T-helper 2 cell treated with Interferon-gamma antibody and Interleukin-4, amounts not matched to agents 5 μg/mL and 100 μg/mL, for 36 hours (primary cell): ENCODE data around the gene DDIT4.
A peak's percentile ranks its signal among the peaks of the same experiment; 100 is the strongest.
"Not testable (repeated sequence)": the region's sequence is repeated elsewhere in the genome, so short reads cannot be mapped to it uniquely, and the experiment has no call there.

Source experiments
- DNase-seq: peaks from one replicate; pipeline ENCODE4 v3.0.0; 2021; ENCODE audit warnings: low spot score
- H3K27ac Mint-ChIP-seq: one replicate; pipeline ENCODE4 v1.8.0; 2021; ENCODE audit warnings: mild to moderate bottlenecking, mixed read lengths
- H3K27me3 Mint-ChIP-seq: one replicate; pipeline ENCODE4 v1.8.0; 2021; ENCODE audit warnings: low read depth, mixed read lengths
- H3K36me3 Mint-ChIP-seq: one replicate; pipeline ENCODE4 v1.8.0; 2021; ENCODE audit warnings: low read depth, mixed read lengths
- H3K4me1 Mint-ChIP-seq: one replicate; pipeline ENCODE4 v1.8.0; 2021; ENCODE audit warnings: low read depth, mixed read lengths
- H3K4me3 Mint-ChIP-seq: one replicate; pipeline ENCODE4 v1.8.0; 2022; ENCODE audit warnings: mild to moderate bottlenecking, moderate library complexity, mixed read lengths
- H3K9me3 Mint-ChIP-seq: one replicate; pipeline ENCODE4 v1.8.0; 2021; ENCODE audit warnings: mixed read lengths

DDIT4 gene, protein sequence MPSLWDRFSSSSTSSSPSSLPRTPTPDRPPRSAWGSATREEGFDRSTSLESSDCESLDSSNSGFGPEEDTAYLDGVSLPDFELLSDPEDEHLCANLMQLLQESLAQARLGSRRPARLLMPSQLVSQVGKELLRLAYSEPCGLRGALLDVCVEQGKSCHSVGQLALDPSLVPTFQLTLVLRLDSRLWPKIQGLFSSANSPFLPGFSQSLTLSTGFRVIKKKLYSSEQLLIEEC

DNA sequence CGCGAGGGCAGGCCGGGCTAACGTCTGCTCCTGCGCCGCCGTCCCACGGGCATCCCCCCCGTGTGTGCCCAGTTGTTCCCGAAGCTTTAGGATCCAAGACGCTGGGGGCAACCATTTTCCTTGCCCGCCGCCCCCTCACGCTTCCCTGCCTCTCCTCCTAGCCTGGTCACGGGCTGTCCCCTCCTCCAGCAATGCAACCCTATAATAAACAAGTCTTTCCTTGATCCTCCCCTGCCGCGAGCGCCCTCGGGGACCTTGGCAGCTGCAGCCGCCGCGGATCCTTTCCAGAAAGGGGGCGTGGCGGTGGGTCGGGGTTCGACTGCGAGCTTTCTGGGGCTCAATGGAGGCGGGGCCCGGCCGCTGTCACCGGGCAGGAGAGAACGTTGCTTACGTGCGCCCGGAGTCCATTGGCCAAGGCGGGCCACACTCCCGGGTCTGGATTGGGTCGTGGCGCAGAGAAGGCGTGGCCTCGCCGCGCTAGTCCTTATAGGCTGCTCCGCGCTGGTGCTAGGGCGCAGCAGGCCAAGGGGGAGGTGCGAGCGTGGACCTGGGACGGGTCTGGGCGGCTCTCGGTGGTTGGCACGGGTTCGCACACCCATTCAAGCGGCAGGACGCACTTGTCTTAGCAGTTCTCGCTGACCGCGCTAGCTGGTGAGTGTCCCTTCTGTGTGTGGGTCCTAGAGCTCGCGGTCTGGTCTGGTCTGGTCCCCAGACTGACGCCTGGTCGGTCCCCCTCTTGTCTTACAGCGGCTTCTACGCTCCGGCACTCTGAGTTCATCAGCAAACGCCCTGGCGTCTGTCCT, at the start of gene DDIT4:
Gene DDIT4, plus strand, starts transcription at position 515 of the 803 bp plus-strand sequence. CDS start 293 bp downstream, outside the sequence.
- H3K9me3 Mint-ChIP-seq, result no peaks in the 10 kb centered on the region
- H3K4me3 Mint-ChIP-seq, result peak within 1 kb of the TSS; percentile 97
- peaks cover 53% of the 10 kb centered on the region for H3K4me1 Mint-ChIP-seq
- no peaks in the 10 kb centered on the region for H3K27me3 Mint-ChIP-seq
- H3K27ac Mint-ChIP-seq, result peak within 1 kb of the TSS; percentile 94
- DNase-seq, result peak; percentile 99
- H3K36me3 Mint-ChIP-seq, result peaks cover 30% of the 10 kb centered on the region

DNA sequence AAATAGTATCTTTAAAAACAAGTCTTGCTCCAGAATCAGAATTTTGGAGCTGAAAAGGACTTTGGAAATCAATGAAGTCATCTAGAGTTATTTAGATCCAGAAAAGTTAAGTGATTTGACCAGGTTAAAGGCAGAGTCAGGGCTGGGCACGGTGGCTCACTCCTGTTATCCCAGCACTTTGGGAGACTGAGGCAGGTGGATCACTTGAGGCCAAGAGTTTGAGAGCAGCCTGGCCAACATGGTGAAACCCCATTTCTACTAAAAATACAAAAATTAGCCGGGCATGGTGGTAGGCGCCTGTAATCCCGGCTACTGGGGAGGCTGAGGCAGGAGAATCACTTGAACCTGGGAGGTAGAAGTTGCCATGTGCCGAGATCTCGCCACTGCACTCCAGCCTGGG, 49.5 kb upstream of the DDIT4 start:
- H3K4me3 Mint-ChIP-seq, H3K27me3 Mint-ChIP-seq, DNase-seq, H3K9me3 Mint-ChIP-seq: not testable (repeated sequence)
- peaks cover 29% of the 10 kb centered on the region for H3K36me3 Mint-ChIP-seq
- H3K27ac Mint-ChIP-seq, result peak overlapping the region; percentile 60
- H3K4me1 Mint-ChIP-seq, result peaks cover 33% of the 10 kb centered on the region

DNA sequence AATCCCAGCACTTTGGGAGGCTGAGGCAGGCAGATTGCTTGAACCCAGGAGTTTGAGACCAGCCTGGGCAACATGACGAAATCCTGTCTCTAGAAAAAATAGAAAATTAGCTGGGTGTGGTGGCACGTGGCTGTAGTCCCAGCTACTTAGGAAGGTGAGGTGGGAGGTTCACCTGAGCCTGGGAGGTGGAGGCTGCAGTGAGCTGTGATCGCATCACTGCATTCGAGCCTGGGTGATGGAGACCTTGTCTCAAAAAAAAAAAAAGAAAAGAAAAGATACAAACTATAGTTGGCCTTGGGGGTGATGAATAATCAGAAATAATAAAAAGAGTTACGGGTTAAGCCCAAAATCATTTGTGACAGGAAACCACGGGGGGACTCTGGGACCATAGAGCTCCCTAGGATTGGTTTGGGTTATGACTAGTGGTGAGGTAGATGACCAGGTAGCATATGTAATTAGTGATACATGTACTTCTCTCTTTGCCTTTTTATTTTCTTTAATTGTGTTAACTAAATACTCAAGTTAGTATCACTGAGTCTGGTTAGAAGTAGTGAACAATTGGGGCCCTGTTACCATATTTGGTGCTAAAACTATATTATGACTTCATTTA, 47.2 kb upstream of the DDIT4 start:
- no peak for DNase-seq
- H3K4me3 Mint-ChIP-seq, result no peak overlapping the region
- no peaks in the 10 kb centered on the region for H3K27me3 Mint-ChIP-seq
- H3K4me1 Mint-ChIP-seq, result peaks cover 36% of the 10 kb centered on the region
- H3K36me3 Mint-ChIP-seq, result peaks cover 41% of the 10 kb centered on the region
- H3K9me3 Mint-ChIP-seq, result no peaks in the 10 kb centered on the region
- peak overlapping the region; percentile 2 for H3K27ac Mint-ChIP-seq

DNA sequence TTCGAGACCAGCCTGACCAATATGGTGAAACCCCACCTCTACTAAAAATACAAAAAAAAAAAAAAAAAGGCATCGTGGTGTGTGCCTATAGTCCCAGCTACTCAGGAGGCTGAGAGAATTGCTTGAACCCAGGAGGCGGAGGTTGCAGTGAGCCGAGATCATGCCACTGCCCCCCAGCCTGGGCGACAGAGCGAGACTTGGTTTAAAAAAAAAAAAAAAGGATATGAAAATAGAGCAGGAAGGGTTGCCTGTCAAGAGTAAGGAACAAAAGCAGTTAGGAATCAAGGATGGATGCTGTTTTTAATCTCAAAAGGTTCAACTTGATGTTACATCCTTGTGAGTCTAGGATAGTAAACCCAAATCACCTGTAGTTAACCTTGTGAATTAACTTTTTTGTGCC, 45.9 kb upstream of the DDIT4 start:
- H3K4me3 Mint-ChIP-seq, result no peak overlapping the region
- H3K27ac Mint-ChIP-seq, result no peak overlapping the region
- peaks cover 33% of the 10 kb centered on the region for H3K4me1 Mint-ChIP-seq
- H3K9me3 Mint-ChIP-seq, result no peaks in the 10 kb centered on the region
- H3K36me3 Mint-ChIP-seq, result peaks cover 40% of the 10 kb centered on the region
- H3K27me3 Mint-ChIP-seq, result no peaks in the 10 kb centered on the region
- no peak for DNase-seq

DNA sequence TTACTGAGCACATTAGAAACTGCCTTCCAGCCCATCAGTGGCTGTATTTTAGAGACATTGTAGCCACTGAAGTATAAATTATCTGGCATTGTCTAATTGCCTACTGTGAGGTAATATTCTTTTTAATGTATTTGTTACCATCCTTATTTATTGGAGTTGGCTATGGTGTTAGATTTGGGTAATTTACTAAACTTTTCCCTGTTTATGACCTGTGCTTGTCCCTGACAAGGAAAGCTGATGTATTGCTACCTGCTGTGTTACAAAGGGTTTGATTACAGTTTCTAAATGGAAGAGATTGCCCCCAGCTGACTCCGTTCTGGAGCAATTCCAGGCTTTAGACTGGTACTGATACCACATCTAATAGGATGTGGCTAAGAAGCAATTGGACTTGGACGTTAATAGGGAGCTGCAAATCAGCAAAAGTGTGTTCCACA, 45.4 kb upstream of the DDIT4 start:
- Mint-ChIP-seq H3K27ac (no peak overlapping the region), H3K36me3 (peaks cover 44% of the 10 kb centered on the region), H3K4me3 (no peak overlapping the region), H3K27me3 (no peaks in the 10 kb centered on the region), H3K4me1 (peaks cover 31% of the 10 kb centered on the region), H3K9me3 (no peaks in the 10 kb centered on the region)
- no peak for DNase-seq

DNA sequence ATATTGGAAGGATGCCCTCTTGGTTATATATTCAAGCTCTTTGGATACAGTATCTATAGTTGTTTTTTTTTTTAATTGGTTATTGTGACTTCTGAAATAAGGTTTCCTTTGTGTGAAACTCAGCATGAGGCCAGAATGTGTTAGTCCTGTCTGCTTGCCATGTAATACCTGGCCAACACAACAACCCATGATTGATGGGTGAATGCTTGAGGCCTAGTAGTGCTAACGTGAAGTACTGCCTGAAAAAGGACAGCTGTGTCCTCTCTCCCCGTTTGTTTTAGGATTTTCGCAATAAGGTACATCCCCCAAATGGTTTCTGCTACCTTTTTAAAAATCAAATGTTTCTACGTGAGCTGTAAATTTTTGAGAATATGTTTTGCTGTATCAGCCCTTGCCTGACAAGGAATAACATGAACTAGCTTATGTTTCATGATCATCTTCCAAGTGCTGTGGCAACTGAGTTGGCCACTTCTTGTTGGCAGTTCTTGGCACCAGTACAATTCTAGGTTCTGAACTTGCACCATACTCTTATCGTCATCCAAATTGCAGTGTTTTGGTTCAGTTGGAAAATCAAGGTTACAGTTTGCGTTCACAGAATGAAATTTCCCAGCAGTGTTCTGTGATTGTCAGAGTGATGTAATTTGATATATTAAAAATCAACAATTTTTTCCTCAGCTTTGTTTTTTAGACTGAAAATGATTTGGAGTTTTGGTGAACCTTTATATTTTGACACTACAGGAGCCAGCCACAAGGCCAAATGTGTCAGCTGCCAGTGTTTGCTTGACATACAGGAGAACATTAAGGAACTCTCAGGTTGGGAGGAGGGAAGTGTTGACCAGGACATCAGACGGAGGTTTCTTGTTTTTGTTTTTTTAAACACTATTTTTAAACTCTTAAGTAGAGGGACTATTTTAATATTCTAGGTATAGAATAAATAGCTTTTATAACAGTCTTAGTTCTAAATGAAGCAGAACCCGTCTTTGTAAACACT, 44.2 kb upstream of the DDIT4 start:
- H3K9me3 Mint-ChIP-seq, result no peaks in the 10 kb centered on the region
- H3K27me3 Mint-ChIP-seq, result no peaks in the 10 kb centered on the region
- H3K4me1 Mint-ChIP-seq, result peaks cover 23% of the 10 kb centered on the region
- no peak for DNase-seq
- H3K4me3 Mint-ChIP-seq, result no peak overlapping the region
- peaks cover 41% of the 10 kb centered on the region for H3K36me3 Mint-ChIP-seq
- H3K27ac Mint-ChIP-seq, result peak overlapping the region; percentile 62

DNA sequence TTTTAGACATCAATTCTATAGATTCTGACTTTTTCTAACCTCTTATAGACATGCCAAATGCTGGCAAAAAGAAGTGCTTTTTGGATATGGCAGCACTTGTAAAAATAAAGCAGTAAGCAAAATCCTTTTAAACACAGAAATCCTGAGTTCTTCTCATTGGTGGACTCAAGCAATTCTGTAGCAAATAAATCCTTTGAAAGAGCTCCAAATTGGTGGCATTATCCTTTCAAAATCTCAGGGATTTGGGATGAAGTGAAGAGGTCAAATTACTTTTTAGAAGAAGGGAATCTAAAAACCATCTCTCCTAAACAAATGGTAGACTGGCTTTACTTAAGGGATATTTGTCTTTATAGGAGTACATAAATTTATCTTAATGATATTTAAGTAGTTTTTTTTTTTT, 40.1 kb upstream of the DDIT4 start:
- Mint-ChIP-seq H3K4me3 (no peak overlapping the region), H3K27ac (no peak overlapping the region)

DNA sequence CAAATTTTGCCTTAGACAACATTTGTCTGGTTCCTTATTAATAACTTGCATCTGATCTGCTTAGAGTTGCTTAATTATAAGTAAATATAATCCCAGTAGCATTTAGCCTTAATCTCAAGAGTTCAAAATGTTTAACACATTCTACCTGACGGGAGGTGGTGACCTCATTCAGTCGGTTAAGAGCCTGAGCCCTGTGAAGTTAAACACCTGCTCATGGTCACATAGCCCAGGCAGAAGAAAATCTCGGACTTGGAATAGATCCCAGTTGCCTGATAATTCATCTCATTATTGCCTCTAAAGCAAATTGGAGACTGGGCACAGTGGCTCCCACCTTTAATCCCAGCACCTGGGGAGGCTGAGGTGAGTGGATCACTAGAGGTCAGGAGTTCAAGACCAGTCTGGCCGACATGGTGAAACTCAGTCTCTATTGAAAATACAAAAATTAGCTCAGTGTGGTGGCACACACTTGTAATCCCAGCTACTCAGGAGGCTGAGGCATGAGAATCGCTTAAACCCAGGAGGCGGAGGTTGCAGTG, 39.1 kb upstream of the DDIT4 start:
- H3K27me3 Mint-ChIP-seq, result no peaks in the 10 kb centered on the region
- H3K36me3 Mint-ChIP-seq, result peaks cover 49% of the 10 kb centered on the region
- H3K4me3 Mint-ChIP-seq, result no peak overlapping the region
- peaks cover 11% of the 10 kb centered on the region for H3K4me1 Mint-ChIP-seq
- DNase-seq, result no peak
- H3K9me3 Mint-ChIP-seq, result no peaks in the 10 kb centered on the region
- H3K27ac Mint-ChIP-seq, result no peak overlapping the region

More for the DNA sequence above, 40.1 kb upstream of the DDIT4 start:
- peaks cover 15% of the 10 kb centered on the region for H3K4me1 Mint-ChIP-seq
- H3K9me3 Mint-ChIP-seq, result no peaks in the 10 kb centered on the region
- no peaks in the 10 kb centered on the region for H3K27me3 Mint-ChIP-seq
- no peak for DNase-seq
- H3K36me3 Mint-ChIP-seq, result peaks cover 54% of the 10 kb centered on the region

DNA sequence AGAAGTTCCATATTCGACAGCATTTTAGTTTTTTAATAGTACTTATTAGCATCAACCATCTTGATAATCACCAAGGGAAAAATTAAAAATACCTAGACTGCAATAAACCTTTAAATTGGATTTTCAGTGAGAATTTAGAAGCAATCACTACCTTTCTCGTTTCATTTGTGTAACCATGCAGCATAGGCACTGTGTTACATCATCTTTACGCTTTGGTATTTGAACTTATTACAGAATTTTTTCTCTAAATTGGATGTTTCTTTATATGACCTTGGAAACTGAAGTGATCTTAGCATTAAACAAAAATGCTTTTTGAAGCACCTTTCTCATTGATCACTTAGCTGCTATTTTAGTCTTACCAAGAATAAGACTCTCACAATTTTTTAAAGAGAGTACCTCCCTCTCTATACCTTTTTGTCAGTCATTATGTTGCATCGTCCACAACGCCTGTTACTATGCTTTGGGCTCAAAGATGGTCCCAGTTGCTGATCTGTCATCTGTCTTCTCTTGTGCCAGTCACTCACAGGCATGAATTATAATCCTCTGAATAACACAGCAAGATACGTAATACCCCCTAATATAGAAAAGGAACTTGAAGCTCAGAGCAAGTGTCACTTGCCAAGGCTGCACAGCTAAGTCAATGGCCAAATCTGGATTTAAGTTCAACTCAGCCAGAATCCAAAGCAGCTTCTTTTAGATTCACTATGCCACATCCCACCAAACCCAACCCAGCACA, 38.0 kb upstream of the DDIT4 start:
- H3K4me3 Mint-ChIP-seq, result no peak overlapping the region
- H3K9me3 Mint-ChIP-seq, result no peaks in the 10 kb centered on the region
- H3K4me1 Mint-ChIP-seq, result peaks cover 11% of the 10 kb centered on the region
- H3K36me3 Mint-ChIP-seq, result peaks cover 40% of the 10 kb centered on the region
- no peaks in the 10 kb centered on the region for H3K27me3 Mint-ChIP-seq
- H3K27ac Mint-ChIP-seq, result peak overlapping the region; percentile 24
- DNase-seq, result no peak

DNA sequence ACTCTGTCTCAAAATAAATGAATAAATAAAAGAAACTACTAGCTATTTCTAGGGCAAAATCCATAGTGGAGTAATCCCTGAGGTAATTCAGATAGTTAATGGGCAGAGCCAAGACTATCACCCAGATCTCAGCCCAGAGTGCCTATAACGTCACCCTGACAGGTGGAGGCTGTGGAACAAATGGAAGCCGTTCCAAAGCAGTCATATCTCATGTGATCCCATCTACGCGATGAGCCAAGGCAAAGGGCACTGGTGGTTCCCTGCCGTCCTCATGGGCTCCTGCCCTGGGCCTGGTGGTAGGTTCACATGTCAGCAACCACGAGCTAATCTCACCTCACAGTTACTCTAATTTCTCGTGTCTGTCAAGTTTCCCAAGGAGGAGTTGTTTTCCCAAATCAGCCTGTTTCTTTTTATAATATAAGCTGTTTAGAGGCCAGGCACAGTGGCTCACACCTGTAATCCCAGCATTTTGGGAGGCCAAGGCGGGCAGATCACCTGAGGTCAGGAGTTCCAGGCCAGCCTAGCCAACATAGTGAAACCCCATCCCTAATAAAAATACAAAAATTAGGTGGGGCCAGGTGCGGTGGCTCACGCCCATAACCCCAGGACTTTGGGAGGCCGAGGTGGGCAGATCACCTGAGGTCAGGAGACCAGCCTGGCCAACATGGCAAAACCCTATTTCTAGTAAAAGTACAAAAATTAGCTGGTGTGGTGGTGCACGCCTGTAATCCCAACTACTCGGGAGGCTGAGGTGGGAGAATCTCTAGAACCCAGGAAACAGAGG, 35.1 kb upstream of the DDIT4 start:
- Mint-ChIP-seq H3K4me1 (peaks cover 24% of the 10 kb centered on the region), H3K36me3 (peaks cover 26% of the 10 kb centered on the region), H3K9me3 (no peaks in the 10 kb centered on the region), H3K27ac (no peak overlapping the region), H3K27me3 (no peaks in the 10 kb centered on the region), H3K4me3 (no peak overlapping the region)
- no peak for DNase-seq

DNA sequence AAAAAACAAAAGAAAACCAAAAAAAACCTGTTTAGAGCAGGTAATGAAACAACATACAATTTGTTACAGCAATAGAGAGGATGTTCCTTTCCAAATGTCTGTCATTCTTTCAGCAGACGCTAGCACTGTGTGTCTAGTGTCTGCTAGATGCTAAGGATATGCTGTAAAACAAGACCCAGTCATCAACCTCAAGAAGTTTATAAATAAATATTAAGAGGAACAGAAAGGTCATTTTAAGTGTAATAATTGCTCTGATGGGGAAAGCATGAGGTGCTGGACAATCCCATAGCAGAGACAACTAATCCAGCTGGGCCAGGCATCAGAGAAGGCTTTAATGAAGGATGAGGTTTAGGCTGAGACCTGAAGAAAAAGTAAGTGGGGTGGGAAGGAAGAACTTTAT, 34.3 kb upstream of the DDIT4 start:
- no peak for DNase-seq
- H3K27ac Mint-ChIP-seq, result no peak overlapping the region
- H3K36me3 Mint-ChIP-seq, result peaks cover 23% of the 10 kb centered on the region
- peaks cover 28% of the 10 kb centered on the region for H3K4me1 Mint-ChIP-seq
- no peaks in the 10 kb centered on the region for H3K27me3 Mint-ChIP-seq
- no peak overlapping the region for H3K4me3 Mint-ChIP-seq
- H3K9me3 Mint-ChIP-seq, result no peaks in the 10 kb centered on the region

DNA sequence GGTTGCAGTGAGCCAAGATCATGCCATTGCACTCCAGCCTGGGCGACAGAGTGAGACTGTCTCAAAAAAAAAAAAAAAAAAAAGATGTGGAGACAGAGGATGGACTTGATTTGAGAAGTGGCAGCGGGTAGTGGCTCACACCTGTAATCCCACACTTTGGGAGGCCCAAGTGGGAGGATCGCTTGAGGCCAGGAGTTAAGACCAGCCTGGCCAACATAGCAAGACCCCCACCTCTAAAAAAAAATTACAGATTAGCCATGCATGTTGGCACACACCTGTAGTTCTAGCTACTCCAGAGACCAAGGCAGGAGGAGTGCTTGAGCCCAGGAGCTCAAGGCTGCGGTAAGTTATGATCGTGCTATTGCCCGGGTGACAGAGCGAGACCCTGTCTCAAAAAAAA, 33.4 kb upstream of the DDIT4 start:
- Mint-ChIP-seq H3K4me1 (peaks cover 34% of the 10 kb centered on the region), H3K27me3 (no peaks in the 10 kb centered on the region), H3K4me3 (no peak overlapping the region), H3K9me3 (no peaks in the 10 kb centered on the region), H3K36me3 (peaks cover 19% of the 10 kb centered on the region), H3K27ac (no peak overlapping the region)
- no peak for DNase-seq
